Measurements from ENCODE around the gene C12orf57. TPM values are rescaled to one million over a fixed set of nuclear protein-coding genes. Genes with fewer than 3 reads are reported as not detected.

C12orf57 gene
- total and polyA plus RNA-seq, 9 of the 15 experiments (the other 6 are each of a cell fraction or from before 2014, with no cell fraction given) = 26.7 to 191 (median 107) TPM

- TF ChIP-seq CREB3 (tag; conservative IDR thresholded peaks at IDR 0.05; ENCODE audit: low read depth) (no peak), KLF1 (tag; IDR thresholded peaks at IDR 0.05) (no peak), ZNF696 (CRISPR knock-in tag; conservative IDR thresholded peaks at IDR 0.05) (no peak), NFRKB (IDR thresholded peaks at IDR 0.05; ENCODE audit: low read depth) (no peak), TCF15 (CRISPR knock-in tag; IDR thresholded peaks at IDR 0.05) (no peak), TAF7 (tag; IDR thresholded peaks at IDR 0.05) (no peak), DDX20 (tag; IDR thresholded peaks at IDR 0.05; ENCODE audit: low read depth) (no peak), HNRNPL (IDR thresholded peaks at IDR 0.05; ENCODE audit: low read depth, low read length) (no peak), ILK (tag; IDR thresholded peaks at IDR 0.05; ENCODE audit: borderline replicate concordance, low read depth) (no peak), COPS2 (conservative IDR thresholded peaks at IDR 0.05) (no peak), L3MBTL2 (IDR thresholded peaks at IDR 0.05) (no peak), BDP1 (IDR thresholded peaks at IDR 0.05; ENCODE audit: insufficient read depth, insufficient read length) (no peak), NFYB (IDR thresholded peaks at IDR 0.05; ENCODE audit: extremely low read depth, insufficient read length) (peak; percentile 56), AFF1 (IDR thresholded peaks at IDR 0.05; ENCODE audit: low read depth in 1 of 2, partially characterized antibody in 2 of 2) (no peak), PHB2 (IDR thresholded peaks at IDR 0.05; ENCODE audit: low read depth) (no peak), THRB (CRISPR knock-in tag; conservative IDR thresholded peaks at IDR 0.05) (no peak), ZKSCAN8 (CRISPR knock-in tag; IDR thresholded peaks at IDR 0.05) (no peak), TEAD2 (tag; IDR thresholded peaks at IDR 0.05) (no peak), ZNF507 (tag; conservative IDR thresholded peaks at IDR 0.05) (no peak), NFIX (CRISPR knock-in tag; IDR thresholded peaks at IDR 0.05; ENCODE audit: low read depth) (no peak), NR4A1 (CRISPR knock-in tag; IDR thresholded peaks at IDR 0.05) (no peak), NR4A1 (tag; IDR thresholded peaks at IDR 0.05) (no peak), CC2D1A (IDR thresholded peaks at IDR 0.05) (no peak)
These were observed 467 bp upstream of the C12orf57 start (continued) for GRCh38 chr12:6943389-6943721.
